ENCODE data around the gene SLC45A1.

- TF ChIP-seq, protein P1, sequence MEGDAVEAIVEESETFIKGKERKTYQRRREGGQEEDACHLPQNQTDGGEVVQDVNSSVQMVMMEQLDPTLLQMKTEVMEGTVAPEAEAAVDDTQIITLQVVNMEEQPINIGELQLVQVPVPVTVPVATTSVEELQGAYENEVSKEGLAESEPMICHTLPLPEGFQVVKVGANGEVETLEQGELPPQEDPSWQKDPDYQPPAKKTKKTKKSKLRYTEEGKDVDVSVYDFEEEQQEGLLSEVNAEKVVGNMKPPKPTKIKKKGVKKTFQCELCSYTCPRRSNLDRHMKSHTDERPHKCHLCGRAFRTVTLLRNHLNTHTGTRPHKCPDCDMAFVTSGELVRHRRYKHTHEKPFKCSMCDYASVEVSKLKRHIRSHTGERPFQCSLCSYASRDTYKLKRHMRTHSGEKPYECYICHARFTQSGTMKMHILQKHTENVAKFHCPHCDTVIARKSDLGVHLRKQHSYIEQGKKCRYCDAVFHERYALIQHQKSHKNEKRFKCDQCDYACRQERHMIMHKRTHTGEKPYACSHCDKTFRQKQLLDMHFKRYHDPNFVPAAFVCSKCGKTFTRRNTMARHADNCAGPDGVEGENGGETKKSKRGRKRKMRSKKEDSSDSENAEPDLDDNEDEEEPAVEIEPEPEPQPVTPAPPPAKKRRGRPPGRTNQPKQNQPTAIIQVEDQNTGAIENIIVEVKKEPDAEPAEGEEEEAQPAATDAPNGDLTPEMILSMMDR (IDR thresholded peaks at IDR 0.05) = no peak
- TF ChIP-seq EP300 (IDR thresholded peaks at IDR 0.05) = no peak
Observed at GRCh38 chr1:8370905-8371315, 53.0 kb downstream of the SLC45A1 start.
